Measurements from ENCODE around the gene ARAP1. TPM values are rescaled to one million over a fixed set of nuclear protein-coding genes. Genes with fewer than 3 reads are reported as not detected.
A peak's percentile ranks its signal among the peaks of the same experiment; 100 is the strongest.

Gene ARAP1
- total RNA-seq, 2 donors from 2014 or later, result 74.4 to 88.3 TPM

DNA sequence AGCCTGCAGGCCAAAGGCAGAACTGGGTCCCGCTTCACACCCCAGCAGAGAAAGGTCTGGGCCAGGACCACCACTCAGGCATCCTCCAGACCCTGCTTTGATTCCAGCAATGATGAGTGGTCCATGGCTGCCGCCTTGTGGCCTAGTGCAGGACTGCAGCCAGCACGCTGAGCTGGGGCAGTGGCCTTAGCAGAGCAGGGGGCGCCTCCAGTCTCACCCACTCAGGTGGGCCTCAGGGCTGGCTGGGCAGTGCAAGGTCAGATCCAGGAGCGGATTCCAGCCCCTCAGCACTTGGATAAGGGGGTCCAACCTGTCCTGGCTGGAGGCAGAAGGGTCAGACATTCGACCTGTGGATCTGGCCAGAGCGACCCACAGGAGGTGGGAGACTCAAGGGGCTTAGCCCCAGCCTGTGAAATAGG lies 68.4 kb downstream of the ARAP1 start:
- peaks cover 16% of the 10 kb centered on the region for H3K36me3 Mint-ChIP-seq (ENCODE audit: low read depth)
- peak; percentile 98 for DNase-seq
- peaks cover 4% of the 10 kb centered on the region for H3K27me3 Mint-ChIP-seq (ENCODE audit: insufficient read depth)
- H3K4me3 Mint-ChIP-seq, result no peak overlapping the region
- H3K4me1 Mint-ChIP-seq, result peaks cover 20% of the 10 kb centered on the region
- TF ChIP-seq, protein P1, sequence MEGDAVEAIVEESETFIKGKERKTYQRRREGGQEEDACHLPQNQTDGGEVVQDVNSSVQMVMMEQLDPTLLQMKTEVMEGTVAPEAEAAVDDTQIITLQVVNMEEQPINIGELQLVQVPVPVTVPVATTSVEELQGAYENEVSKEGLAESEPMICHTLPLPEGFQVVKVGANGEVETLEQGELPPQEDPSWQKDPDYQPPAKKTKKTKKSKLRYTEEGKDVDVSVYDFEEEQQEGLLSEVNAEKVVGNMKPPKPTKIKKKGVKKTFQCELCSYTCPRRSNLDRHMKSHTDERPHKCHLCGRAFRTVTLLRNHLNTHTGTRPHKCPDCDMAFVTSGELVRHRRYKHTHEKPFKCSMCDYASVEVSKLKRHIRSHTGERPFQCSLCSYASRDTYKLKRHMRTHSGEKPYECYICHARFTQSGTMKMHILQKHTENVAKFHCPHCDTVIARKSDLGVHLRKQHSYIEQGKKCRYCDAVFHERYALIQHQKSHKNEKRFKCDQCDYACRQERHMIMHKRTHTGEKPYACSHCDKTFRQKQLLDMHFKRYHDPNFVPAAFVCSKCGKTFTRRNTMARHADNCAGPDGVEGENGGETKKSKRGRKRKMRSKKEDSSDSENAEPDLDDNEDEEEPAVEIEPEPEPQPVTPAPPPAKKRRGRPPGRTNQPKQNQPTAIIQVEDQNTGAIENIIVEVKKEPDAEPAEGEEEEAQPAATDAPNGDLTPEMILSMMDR (conservative IDR thresholded peaks at IDR 0.05), result peak; percentile 94
- Histone ChIP-seq H3K27me3 (ENCODE audit: control insufficient read depth, insufficient read depth, low read length, poor library complexity, severe bottlenecking) (no peaks in the 10 kb centered on the region), H3K27ac (ENCODE audit: low read depth, low read length) (no peak overlapping the region), H3K36me3 (ENCODE audit: control insufficient read depth, insufficient read depth, low read length) (peaks cover 11% of the 10 kb centered on the region), H3K4me3 (ENCODE audit: low read length) (no peak overlapping the region), H3K9ac (ENCODE audit: extremely low read depth, low read length, poor library complexity, severe bottlenecking) (no peak overlapping the region), H3K9me3 (ENCODE audit: control insufficient read depth, low read length) (no peaks in the 10 kb centered on the region), H3K4me1 (ENCODE audit: control insufficient read depth, insufficient read depth, low read length) (peaks cover 8% of the 10 kb centered on the region)
- 27 to 46% methylated on average over 3 to 7 of the region's 7 CpGs for WGBS, 2 experiments (ENCODE audit: insufficient coverage in 1 of 2, insufficient read length in 1 of 2)
- H3K9me3 Mint-ChIP-seq, result no peaks in the 10 kb centered on the region
- peak overlapping the region; percentile 86 for H3K27ac Mint-ChIP-seq

DNA sequence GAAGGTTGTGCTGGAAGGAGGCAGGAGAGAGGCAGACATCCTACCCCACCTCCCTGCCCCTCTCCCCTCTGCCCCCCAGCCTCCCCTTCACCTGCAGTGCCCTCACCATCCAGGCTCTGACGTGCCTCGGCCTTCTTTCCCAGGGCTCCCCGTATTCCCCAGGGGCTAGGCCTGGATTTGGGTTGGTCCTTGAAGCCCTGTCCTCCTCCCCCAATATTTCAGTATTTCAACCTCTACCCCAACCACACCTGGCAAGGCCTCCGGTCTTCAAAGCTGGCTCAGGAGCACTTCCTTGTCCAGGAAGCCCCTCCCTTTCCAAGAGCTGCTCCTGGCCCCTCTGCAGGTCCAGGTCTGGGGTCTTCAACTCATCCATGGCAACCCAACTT lies 69.4 kb downstream of the ARAP1 start:
- Histone ChIP-seq H3K4me3 (ENCODE audit: low read length) (no peak overlapping the region), H3K27me3 (ENCODE audit: control insufficient read depth, insufficient read depth, low read length, poor library complexity, severe bottlenecking) (peaks cover 6% of the 10 kb centered on the region), H3K4me1 (ENCODE audit: control insufficient read depth, insufficient read depth, low read length) (peaks cover 8% of the 10 kb centered on the region), H3K36me3 (ENCODE audit: control insufficient read depth, insufficient read depth, low read length) (peaks cover 6% of the 10 kb centered on the region), H3K9ac (ENCODE audit: extremely low read depth, low read length, poor library complexity, severe bottlenecking) (no peak overlapping the region), H3K9me3 (ENCODE audit: control insufficient read depth, low read length) (no peaks in the 10 kb centered on the region), H3K27ac (ENCODE audit: low read depth, low read length) (no peak overlapping the region)
- Mint-ChIP-seq H3K4me3 (no peak overlapping the region), H3K4me1 (peaks cover 20% of the 10 kb centered on the region), H3K36me3 (ENCODE audit: low read depth) (peaks cover 12% of the 10 kb centered on the region), H3K9me3 (no peaks in the 10 kb centered on the region), H3K27ac (no peak overlapping the region), H3K27me3 (ENCODE audit: insufficient read depth) (peaks cover 12% of the 10 kb centered on the region)
- no peak for DNase-seq
- TF ChIP-seq, protein P1 (conservative IDR thresholded peaks at IDR 0.05), result no peak
- 89 to 100% methylated on average over 1 to 4 of the region's 4 CpGs for WGBS, 2 experiments (ENCODE audit: insufficient coverage in 1 of 2, insufficient read length in 1 of 2)

DNA sequence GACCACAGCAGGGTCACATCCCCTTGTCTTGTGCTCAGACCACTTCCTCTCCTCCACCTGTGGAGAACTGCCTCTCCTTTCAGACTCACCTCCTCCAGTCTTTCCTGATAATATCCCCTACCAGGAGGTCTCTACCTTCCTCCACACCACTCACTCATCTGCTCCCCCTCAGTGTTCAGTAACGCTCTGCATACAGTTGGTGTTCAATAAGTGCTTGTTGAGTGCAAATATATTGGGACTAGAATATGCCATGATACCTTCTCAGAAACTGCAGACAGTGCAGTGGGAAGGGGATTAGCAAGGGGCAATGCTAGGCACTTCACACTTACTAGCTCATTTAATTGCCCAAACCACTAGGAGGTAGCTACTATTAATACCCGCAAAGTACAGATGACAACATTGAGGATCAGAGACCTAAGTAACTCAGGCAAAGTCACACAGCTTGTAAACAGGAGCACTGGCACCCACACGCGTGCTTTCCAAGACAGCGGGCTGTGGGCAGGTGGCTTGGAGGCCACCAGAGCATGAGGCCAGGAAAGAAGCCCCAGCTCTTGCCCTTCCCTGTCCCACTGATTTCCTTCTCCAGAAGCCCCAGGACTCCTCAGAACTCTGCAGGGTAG lies 69.9 kb downstream of the ARAP1 start:
- Histone ChIP-seq H3K36me3 (ENCODE audit: control insufficient read depth, insufficient read depth, low read length) (peaks cover 6% of the 10 kb centered on the region), H3K27me3 (ENCODE audit: control insufficient read depth, insufficient read depth, low read length, poor library complexity, severe bottlenecking) (peaks cover 11% of the 10 kb centered on the region), H3K4me3 (ENCODE audit: low read length) (no peak overlapping the region), H3K27ac (ENCODE audit: low read depth, low read length) (no peak overlapping the region), H3K9me3 (ENCODE audit: control insufficient read depth, low read length) (no peaks in the 10 kb centered on the region), H3K4me1 (ENCODE audit: control insufficient read depth, insufficient read depth, low read length) (peaks cover 8% of the 10 kb centered on the region), H3K9ac (ENCODE audit: extremely low read depth, low read length, poor library complexity, severe bottlenecking) (no peak overlapping the region)
- WGBS, 2 experiments (ENCODE audit: insufficient coverage in 1 of 2, insufficient read length in 1 of 2), result 92 to 100% methylated on average over 4 to 5 of the region's 5 CpGs
- TF ChIP-seq, protein P1 (conservative IDR thresholded peaks at IDR 0.05), result no peak
- Mint-ChIP-seq H3K36me3 (ENCODE audit: low read depth) (peaks cover 12% of the 10 kb centered on the region), H3K4me1 (peaks cover 20% of the 10 kb centered on the region), H3K27me3 (ENCODE audit: insufficient read depth) (peaks cover 17% of the 10 kb centered on the region), H3K9me3 (no peaks in the 10 kb centered on the region), H3K4me3 (no peak overlapping the region), H3K27ac (no peak overlapping the region)
- no peak for DNase-seq

Data from endodermal cell (in vitro differentiated cells).